ENCODE data around the gene TMEM181.
A peak's percentile ranks its signal among the peaks of the same experiment; 100 is the strongest.
"Not testable (repeated sequence)": the region's sequence is repeated elsewhere in the genome, so short reads cannot be mapped to it uniquely, and the experiment has no call there.

TMEM181 gene

GRCh38 chr6:158599635-158600034 lies 39.7 kb downstream of the TMEM181 start:
- no peak for DNase-seq (ENCODE audit: low spot score)

GRCh38 chr6:158603261-158604047 lies 43.6 kb downstream of the TMEM181 start:
- DNase-seq (ENCODE audit: low spot score) = no peak

- no peak for DNase-seq (ENCODE audit: low spot score)
Measured at GRCh38 chr6:158604048-158604406, 44.1 kb downstream of the TMEM181 start.

GRCh38 chr6:158605266-158605878 lies 45.5 kb downstream of the TMEM181 start:
- DNase-seq (ENCODE audit: low spot score) = peak; percentile 84

DNA sequence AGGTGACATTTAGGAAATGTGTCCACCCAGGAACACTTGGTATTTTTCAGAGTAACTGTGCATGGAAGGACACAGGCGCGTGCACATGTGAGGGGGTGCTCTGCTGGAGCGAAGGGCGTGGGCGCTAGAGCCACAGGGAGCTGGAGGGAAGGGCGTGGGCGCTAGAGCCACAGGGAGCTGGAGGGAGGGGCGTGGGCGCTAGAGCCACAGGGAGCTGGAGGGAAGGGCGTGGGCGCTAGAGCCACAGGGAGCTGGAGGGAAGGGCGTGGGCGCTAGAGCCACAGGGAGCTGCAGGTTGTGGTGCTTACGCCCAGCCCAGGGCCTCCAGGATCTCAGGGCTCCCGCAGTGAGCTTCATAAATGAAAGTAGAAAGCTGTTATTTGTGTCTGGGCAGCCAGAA lies 46.1 kb downstream of the TMEM181 start:
- DNase-seq (ENCODE audit: low spot score) = not testable (repeated sequence)

DNA sequence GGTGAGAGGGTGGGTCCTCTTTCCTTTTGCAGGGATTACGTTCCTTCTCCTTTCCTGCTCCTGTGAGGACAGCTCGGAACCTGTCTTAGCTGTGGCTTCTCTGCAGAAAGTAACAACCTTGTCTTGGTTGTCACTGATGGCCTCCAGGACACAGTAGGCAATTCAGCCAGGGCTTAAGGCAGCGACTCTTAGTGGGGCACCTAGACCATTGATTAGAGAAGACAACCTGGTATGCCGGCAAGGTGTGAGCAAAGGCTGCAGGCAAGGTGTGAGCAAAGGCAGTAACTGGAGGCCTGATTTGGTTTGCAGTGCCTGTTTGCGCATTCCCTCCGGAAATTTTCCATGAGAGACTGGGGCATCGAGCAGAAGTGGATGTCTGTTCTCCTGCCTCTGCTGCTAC lies 47.0 kb downstream of the TMEM181 start:
- no peak for DNase-seq (ENCODE audit: low spot score)

DNA sequence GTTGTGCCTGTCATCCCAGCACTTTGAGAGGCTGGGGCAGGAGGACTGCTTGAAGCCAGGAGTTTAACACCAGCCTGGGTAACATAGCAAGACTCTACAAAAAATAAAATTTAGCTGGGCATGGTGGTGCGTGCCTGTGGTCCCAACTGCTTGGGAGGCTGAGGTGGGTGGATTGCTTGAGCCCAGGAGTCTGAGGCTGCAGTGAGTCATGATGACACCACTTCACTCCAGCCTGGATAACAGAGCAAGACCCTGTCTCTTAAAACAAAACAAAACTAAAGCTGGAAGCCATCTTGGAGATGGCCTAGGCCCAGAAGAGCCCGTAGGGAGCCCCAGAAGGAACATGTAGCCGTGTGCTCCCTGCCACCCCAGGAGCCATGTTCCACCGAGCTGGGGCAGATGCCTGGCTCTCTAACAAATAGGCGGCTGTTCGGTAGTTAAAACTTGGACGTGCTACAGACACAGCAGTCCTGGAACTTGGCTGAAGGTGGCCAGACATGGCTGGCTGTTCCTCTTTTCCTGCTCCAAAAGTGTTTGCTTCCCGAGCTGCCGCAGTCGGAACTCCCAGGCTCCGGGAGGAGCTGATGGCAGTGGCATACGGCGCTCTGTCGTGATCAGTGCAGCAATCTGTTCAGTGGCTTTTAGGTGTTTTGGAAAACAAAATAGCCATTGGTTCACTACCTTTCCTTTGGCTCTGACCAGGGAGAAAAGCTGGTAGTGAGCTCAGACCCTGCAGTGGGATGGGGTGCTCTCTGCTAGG lies 47.7 kb downstream of the TMEM181 start:
- no peak for DNase-seq (ENCODE audit: low spot score)

DNA sequence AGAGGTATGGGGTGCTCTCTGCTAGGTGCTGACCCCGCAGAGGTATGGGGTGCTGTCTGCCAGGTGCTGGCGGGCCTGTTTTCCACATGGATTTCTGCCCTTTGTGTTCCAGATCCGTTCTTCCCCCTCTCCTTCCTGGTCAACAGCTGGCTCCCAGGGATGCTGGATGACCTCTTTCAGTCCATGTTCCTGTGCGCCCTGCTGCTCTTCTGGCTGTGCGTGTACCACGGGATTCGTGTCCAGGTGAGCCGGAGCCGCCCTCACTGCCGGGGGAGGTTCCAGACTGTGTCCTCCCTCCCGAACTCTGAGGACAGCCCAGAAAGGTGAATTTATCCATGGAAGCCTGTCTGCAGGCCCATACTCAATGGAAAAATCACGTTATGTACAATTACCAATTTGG lies 48.3 kb downstream of the TMEM181 start:
- DNase-seq (ENCODE audit: low spot score) = no peak

- no peak for DNase-seq (ENCODE audit: low spot score)
Measured at GRCh38 chr6:158609455-158610155, 49.7 kb downstream of the TMEM181 start.

DNA sequence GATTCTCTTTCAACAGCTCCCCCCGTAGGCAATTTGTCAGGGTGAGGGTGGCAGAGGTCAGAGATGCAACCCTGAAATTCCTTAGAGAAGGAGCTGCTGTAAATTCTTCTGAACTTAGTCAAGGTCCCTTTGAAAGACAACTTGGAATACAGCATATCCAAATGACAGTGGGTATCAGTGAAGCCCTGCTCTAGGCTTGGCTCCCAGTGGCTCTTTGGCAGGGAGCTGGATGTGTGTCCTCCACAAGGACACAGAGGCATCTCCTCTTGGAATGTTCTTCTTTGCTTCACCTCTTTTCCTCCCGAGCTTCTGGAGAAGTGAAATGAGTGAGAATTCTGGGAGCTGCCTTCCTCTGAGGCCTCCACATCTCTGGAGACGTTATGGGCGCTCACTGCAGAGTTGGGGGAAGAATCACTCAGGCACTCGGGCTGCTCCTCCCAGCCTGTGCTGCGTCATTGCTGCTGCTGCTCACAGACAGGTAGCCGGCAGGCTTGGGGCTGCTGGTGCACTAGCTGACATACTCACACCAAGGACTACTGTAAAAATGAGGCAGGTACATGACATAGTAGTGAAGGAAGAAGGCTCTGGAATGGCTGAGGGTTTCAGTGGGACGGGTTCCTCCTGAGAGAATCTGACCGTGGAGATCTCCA lies 50.6 kb downstream of the TMEM181 start:
- no peak for DNase-seq (ENCODE audit: low spot score)

GRCh38 chr6:158611039-158611438 lies 51.1 kb downstream of the TMEM181 start:
- DNase-seq (ENCODE audit: low spot score) = no peak

DNA sequence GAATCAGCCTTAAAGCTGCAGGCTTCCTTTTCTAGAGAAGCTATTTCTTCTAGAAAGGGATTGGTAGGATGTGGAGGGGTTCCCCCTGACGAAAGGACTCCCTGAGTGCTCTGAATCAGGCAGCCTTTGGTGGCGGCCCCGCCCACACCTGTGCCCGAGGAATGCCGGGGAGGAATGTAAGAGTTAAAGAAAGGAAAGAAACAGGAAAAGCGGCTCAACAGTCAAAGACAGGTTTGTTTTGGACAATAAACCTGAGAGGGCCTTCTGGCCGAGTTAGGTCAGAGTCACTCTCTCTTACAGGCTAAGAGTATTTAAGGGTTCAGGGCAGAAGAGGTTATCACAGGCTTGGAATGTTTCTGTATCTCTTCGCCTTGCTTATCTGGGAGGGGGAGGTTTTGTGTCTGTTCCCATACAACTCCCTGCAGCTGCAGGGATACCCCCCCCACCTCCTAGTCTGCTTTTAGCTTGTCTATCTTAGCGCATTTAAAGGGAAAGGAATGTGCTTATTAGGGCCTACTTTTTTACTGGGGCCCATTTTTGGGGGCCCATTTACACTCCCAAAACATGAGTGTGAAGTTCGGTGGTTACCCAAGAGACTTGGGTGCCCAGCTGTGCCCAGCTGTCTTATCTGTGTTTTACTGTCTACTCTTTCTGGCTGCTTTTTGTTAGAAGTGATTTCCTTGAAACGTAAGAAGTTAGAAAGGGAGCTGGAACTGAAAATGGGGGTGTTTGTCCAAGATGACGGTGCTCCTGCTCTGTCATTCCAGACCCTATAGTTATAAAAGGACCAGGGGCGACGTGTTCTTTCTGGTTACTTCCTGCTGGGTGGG lies 51.9 kb downstream of the TMEM181 start:
- DNase-seq (ENCODE audit: low spot score) = no peak

- not testable (repeated sequence) for DNase-seq (ENCODE audit: low spot score)
Measured at GRCh38 chr6:158614606-158615005, 54.7 kb downstream of the TMEM181 start.

DNA sequence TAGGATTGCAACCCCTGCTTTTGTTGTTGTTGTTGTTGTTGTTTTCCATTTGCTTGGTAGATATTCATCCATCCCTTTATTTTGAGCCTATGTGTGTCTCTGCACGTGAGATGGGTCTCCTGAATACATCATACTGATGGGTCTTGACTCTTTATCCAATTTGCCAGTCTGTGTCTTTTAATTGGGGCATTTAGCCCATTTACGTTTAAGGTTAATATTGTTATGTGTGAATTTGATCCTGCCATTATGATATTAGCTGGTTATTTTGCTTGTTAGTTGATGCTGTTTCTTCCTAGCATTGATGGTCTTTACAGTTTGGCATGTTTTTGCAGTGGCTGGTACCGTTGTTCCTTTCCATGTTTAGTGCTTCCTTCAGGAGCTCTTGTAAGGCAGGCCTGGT lies 58.4 kb downstream of the TMEM181 start:
- not testable (repeated sequence) for DNase-seq (ENCODE audit: low spot score)

- DNase-seq (ENCODE audit: low spot score) = no peak
Measured at GRCh38 chr6:158619922-158620801, 60.3 kb downstream of the TMEM181 start.

DNA sequence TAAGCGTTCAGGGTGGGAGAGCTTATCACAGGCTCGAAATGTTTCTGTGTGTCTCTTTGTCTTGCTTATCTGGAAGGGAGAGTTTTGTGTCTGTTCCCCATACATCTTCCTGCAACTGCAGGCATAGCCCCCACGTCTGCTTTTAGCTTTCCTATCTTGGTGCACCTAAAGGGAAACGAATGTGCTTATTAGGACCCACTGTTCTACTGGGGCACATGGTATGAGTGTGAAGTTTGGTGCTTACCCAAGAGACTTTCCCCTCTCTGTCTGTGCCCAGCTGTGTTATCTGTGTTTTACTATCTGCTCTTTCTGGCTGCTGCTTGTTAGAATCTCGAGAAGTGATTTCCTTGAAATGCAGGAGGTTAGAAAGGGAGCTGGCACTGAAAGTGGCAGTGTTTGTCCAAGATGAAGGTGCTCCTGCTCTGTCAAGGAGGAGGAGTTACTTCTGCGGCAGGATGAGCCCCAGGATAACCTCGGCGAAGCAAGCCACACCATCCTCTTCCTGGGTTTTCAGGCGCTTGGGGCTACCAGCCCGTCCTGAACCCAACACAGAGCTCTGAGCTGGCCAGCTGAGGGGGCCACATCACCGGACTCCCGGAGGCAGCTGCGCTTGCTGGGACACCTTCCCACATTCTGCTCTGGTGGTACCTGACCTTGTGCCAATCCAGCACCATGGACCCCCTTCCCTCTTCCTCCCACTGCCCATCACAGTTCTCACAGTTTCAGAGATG lies 61.2 kb downstream of the TMEM181 start:
- no peak for DNase-seq (ENCODE audit: low spot score)

DNA sequence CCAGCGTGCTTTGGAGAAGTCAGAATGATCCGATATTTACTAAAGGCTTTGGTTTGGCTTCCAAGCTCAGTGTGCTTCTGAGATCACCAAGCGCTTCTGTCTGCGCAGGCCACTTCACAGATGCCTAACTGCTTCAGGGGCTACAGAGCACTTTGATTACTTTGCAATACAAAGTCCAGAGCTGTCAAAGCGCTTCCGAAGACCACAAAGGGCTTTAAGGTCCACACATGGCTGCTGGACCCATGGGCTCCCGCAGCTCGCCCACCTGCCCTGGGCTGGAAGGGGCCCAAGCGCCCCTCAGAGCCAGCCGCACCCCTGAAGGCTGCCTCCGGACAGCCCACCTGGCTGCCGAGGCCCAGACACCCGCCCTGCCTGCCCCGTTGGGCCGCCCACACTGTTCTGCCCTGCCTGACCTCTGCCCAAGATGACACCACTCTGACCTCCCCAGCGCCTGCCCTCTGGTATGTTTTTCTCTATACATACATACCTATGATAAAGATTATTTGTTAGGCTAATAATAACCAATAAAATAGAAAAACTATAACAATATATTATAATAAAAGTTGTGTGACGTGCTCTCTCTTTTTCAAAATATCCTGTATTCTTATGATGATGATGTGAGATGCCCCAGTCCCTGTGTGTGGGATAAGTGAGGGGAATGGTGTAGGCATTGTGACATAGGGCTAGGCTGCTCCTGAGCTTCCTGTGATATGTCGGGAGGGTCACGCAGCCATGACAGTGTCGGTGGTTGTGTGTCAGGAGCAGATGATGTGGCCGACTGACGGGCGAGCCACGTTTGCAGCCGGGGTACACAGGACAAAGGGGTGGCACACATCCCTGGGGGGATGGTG lies 62.0 kb downstream of the TMEM181 start:
- no peak for DNase-seq (ENCODE audit: low spot score)

- no peak for DNase-seq (ENCODE audit: low spot score)
Measured at GRCh38 chr6:158622545-158623190, 62.8 kb downstream of the TMEM181 start.
